Mucosa of gallbladder (tissue), 1 donor: ENCODE results near the gene GTF2A2. TPM values are rescaled to one million over a fixed set of nuclear protein-coding genes. Genes with fewer than 3 reads are reported as not detected.

Experiments used
- DNase-seq: peaks from one replicate; pipeline ENCODE4 v3.0.0-alpha.2; 2020; ENCODE audit warnings: low spot score
- total RNA-seq: library from RNA; stranded (reverse); gene quantifications from one replicate; pipeline ENCODE4 v1.2.1, GENCODE V29; 2021
- donor health status: DM: no; HTN: no; CAD: no.

The GTF2A2 gene
- total RNA-seq, 1 donor from 2014 or later = 108 TPM

DNA sequence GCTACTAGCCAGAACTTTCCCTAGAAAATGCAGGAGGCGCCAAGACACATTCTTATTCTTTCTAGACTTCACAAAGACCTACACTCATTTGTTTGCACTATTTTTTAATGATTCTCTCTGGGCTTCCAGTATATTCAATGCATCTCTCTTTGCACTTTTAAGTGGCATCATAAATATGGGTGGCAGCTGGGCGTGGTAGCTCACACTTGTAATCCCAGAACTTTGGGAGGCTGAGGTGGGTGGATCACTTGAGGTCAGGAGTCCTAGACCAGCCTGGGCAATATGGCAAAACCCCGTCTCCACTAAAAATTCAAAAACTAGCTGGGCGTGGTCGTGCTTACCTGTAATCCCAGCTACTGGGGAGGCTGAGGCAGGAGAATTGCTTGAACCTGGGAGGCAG is 51.3 kb downstream of the GTF2A2 start:
- no peak for DNase-seq

DNA sequence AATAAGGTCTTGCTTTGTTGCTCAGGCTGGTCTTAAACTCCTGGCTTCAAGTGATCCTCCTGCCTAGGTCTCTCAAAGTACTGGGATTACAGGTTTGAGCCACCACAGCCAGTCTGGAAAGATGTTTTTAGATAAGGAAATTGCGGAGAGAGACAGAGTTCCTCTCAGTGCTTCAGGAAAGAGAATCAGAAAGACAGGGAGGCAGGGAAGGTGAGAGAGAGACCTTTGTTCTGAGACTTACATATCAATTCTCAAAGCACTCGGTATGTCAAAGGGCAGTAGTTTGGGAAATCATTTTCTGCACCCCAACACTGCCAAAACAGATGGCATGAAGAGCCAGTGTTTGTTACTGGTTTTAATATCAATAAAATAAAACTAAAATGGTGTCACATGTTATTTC is 58.9 kb downstream of the GTF2A2 start:
- no peak for DNase-seq

DNA sequence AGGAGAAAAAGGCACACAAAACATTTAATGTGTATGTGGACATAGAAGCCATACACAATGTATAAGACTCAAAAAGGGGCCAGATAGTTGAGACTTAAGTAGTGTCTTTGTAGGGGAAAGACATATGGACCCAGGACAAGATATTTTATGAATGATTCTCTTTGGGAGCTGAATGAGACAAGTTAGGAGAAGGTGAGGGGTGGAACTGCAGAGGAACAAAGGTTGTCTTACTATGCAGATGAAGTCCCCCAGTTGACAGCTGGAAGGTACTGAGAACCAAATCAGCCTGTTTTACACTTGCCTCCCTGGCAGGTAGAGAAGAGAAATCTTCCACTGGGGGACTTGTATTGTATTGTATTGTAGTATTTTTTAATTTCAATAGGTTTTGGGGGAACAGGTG is 60.7 kb downstream of the GTF2A2 start:
- no peak for DNase-seq

DNA sequence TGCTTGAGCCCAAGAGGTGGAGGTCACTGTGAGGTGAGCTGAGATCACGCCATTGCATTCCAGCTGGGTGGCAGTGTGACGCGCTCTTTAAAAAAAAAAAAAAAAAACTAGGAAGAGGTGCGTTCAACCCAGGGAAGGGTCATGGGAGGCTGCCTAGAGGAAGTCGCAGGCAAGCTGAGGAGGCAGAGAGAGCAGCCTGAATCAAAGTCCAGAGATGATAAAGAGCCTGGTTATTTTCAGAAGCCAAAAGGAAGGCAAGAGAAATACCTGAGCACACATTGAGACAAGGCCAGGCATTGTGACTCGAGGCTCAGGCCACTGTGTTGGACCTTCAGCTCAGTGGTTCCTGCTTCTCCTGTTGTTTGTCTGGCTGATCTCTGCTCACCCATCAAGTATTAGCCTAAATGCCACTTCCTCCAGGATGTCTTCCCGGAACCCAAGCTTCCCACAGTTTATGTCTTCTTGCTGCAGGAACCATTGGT is 61.8 kb downstream of the GTF2A2 start:
- DNase-seq = peak; percentile 77

DNA sequence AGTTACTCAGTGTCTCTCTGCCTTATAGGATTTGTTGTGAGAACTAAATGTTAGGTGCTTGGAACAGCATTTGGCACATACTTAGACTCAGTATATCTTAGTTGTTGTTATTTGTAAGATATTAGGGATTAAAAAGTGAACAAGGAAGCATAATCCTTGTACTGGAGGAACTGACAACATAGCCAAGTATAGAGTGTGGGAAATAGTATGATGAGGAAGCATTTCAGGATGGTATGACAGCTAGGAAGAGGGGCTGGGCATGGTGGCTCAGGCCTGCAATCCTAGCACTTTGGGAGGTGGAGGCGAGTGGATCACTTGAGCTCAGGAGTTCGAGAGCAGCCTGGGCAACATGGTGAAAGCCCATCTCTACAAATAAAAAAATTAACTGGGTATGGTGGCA is 62.3 kb downstream of the GTF2A2 start:
- DNase-seq = no peak

DNA sequence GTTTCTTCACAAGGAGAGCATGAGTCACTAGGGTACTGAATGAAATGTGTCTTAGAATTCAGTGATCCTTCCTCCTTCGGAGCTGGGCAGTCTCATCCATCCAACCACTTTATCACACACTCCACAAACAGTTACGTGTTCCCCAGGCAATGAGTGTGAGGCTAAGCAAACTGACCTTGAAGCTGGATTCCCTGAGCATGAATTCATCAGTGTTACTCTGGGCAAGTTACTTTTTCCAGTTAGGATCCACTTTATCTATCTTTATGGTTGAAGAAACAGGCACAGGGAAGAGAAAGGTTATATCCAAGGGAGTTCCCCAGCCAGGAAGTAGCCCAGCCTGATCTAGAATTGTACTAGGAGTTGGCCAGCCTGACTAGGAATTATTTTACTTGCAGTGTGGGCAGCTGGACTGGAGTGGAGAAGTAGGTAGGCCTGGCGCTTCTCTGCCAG is 62.8 kb downstream of the GTF2A2 start:
- peak; percentile 68 for DNase-seq

DNA sequence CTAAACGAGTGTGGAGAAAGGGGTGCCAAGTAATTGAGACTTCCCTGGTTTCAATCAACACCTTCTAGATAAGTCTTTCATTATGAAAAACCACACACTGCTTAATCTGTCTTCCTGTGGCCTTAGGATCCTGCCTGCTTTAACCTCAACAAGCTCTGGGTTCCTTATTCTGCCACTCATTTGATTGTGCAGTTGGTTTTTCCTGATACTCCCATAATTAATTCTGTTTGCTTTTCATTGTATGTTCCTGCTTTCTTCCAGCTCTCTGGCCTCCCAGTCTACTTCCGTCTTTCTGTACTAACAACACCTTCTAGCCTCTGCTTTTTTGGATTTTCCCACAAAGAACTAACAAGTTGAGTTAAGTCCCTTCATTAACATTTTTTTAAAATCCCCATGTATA is 66.0 kb downstream of the GTF2A2 start:
- DNase-seq = no peak

DNA sequence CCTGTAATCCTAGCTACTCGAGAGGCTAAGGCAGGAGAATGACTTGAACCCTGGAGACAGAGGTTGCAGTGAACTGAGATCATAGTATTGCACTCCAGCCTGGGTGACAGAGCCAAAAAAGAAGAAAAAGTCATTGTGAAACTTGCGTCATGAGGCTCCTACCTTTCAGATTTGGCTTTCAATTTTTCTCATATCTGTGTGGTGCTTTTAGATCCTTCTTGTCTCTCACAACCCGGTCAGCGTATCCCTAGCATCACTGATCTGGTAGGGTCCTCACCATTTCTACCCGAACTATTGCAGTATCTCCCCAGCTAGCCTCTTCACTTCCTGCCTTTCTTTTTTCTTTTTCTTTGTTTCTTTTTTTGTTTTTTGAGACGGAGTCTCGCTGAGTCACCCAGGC is 67.3 kb downstream of the GTF2A2 start:
- no peak for DNase-seq

Other genes with a start within 250 kb of the GTF2A2 start
- 2.8 TPM for gene FAM81A, start 219.3 kb downstream of the GTF2A2 start, total RNA-seq
- 72.3 TPM for gene GCNT3, start 45.7 kb downstream of the GTF2A2 start, total RNA-seq
- 51.1 TPM for gene BNIP2, start 31.8 kb upstream of the GTF2A2 start, total RNA-seq